GM12878 (cell line): ENCODE measurements around the gene IFIT5. TPM values are rescaled to one million over a fixed set of nuclear protein-coding genes. Genes with fewer than 3 reads are reported as not detected.

Source experiments
- BACH1 ChIP-seq: fragments of 450-650 bp; IDR thresholded peaks from 2 replicates; pipeline ENCODE4 v1.6.1; 2017; ENCODE audit warnings: mild to moderate bottlenecking, borderline replicate concordance
- EGR1 ChIP-seq, 2 experiments: IDR thresholded peaks; 1 replicate in 1 of 2; 2 replicates in 1 of 2; pipeline ENCODE4 v1.6.1; 2011 to 2012; ENCODE audit warnings: low read depth in 2 of 2, low read length in 2 of 2, borderline replicate concordance in 1 of 2, mild to moderate bottlenecking in 1 of 2, moderate library complexity in 1 of 2
- FOXM1 ChIP-seq: IDR thresholded peaks from 2 replicates; pipeline ENCODE4 v1.6.1; 2012; ENCODE audit warnings: low read depth, mild to moderate bottlenecking, inconsistent platforms, low read length, moderate library complexity
- GABPA ChIP-seq: IDR thresholded peaks from 2 replicates; pipeline ENCODE4 v1.6.1; 2014; ENCODE audit warnings: antibody characterized with exemption, low read depth, mild to moderate bottlenecking, inconsistent platforms
- IRF4 ChIP-seq: IDR thresholded peaks from 2 replicates; pipeline ENCODE4 v1.6.1; 2011; ENCODE audit warnings: low read depth, low read length
- MTA3 ChIP-seq: IDR thresholded peaks from 2 replicates; pipeline ENCODE4 v1.6.1; 2012; ENCODE audit warnings: low read length, inconsistent platforms, borderline replicate concordance
- NFYB ChIP-seq: IDR thresholded peaks from 2 replicates; pipeline ENCODE4 v1.6.1; 2011; ENCODE audit warnings: low read depth, mild to moderate bottlenecking, low read length, improper control_type of control experiment, moderate library complexity; ENCODE audit not compliant: insufficient read depth
- NR2F1 ChIP-seq: fragments of 450-650 bp; conservative IDR thresholded peaks from 2 replicates; pipeline ENCODE4 v1.6.1; 2017; ENCODE audit warnings: mild to moderate bottlenecking
- PML ChIP-seq: IDR thresholded peaks from 2 replicates; pipeline ENCODE4 v1.6.1; 2012; ENCODE audit warnings: low read length, inconsistent platforms
- RBBP5 ChIP-seq: fragments of 200-600 bp; sonication (generic); conservative IDR thresholded peaks from 2 replicates; pipeline ENCODE4 v1.6.1; 2016
- RELA ChIP-seq: fragments of 450-650 bp; IDR thresholded peaks from 2 replicates; pipeline ENCODE4 v1.8.0; 2014; ENCODE audit warnings: borderline replicate concordance; ENCODE audit not compliant: partially characterized antibody
- RUNX3 ChIP-seq: IDR thresholded peaks from 2 replicates; pipeline ENCODE4 v1.6.1; 2012; ENCODE audit warnings: low read length, inconsistent platforms
- SP1 ChIP-seq: IDR thresholded peaks from one replicate; pipeline ENCODE4 v1.6.1; 2011; ENCODE audit warnings: low read depth, low read length
- ZNF384 ChIP-seq: IDR thresholded peaks from 2 replicates; pipeline ENCODE4 v1.6.1; 2012; ENCODE audit warnings: low read depth, mild to moderate bottlenecking, low read length, improper control_type of control experiment, borderline replicate concordance
- polyA plus RNA-seq, 11 experiments: library from polyadenylated mRNA; depleted of rRNA in 4 of 11; unstranded in 6 of 11; stranded (reverse) in 5 of 11; fragments of >200 nt; fragmentation: Nextera tagmentation in 4 of 11; fragmentation: Illumina TruSeq in 1 of 11; extraction: Ambion mirVana in 4 of 11; extraction: Trizol in 1 of 11; gene quantifications; 1 replicate in 1 of 11; 2 replicates in 10 of 11; pipeline versions ENCODE4 v1.2.1 to v1.2.3, GENCODE V29; 2011 to 2016; ENCODE audit warnings: inconsistent platforms in 2 of 11, missing spikeins in 2 of 11, low read depth in 1 of 11
- total RNA-seq, 4 experiments: library from RNA; depleted of rRNA in 3 of 4; stranded (reverse); fragments of >200 nt in 3 of 4; fragmentation: Illumina TruSeq in 1 of 4; extraction: Trizol in 1 of 4; gene quantifications; 2 replicates each; pipeline versions ENCODE4 v1.2.1 to v1.2.3, GENCODE V29; 2013 to 2021
- TF ChIP-seq, protein P1 (sequence below): fragments of 450-650 bp; IDR thresholded peaks from 2 replicates; pipeline ENCODE4 v1.6.1; 2016; ENCODE audit warnings: mild to moderate bottlenecking, moderate library complexity, borderline replicate concordance
- TF ChIP-seq, protein P2 (sequence below): fragments of 450-650 bp; IDR thresholded peaks from 2 replicates; pipeline ENCODE4 v1.6.1; 2018; ENCODE audit warnings: mild to moderate bottlenecking, low read depth, moderate library complexity; ENCODE audit not compliant: partially characterized antibody

IFIT5 gene
- total and polyA plus RNA-seq, 10 of the 15 experiments (the other 5 are each of a cell fraction or from before 2014, with no cell fraction given): 5.9 to 17.0 (median 10.4) TPM

DNA sequence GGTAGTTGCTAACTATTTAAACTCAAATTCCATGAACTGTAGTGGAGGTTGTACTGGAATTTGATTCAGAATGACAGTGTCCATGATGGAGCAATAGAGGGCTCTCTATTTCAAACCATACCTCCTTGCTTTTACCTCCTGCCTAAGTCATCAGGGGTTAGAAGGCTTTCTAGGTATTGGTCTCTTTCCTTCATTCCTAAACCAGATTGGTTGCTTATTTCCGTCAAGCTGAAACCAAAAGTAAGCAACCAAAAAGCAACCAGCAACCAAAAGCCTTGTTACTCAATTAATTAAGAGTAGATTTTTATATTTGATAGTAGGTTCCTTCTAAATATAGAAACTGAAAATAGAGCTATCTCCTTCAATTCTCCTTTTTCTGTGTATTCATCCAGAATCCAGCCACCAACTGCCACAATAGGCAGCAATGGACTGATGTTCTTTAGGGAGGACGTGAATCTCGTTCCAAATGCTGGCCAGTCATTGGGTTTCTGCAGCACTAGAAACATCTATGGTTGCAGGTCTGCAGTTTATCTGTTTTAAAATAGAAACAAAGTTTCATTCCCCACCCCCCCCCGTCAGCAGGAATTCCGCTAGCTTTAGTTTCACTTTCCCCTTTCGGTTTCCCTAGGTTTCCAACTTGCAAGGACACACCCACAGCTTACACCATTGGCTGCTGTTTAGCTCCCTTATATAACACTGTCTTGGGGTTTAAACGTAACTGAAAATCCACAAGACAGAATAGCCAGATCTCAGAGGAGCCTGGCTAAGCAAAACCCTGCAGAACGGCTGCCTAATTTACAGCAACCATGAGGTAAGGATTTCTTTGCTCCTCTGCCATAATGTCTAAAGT is 22.2 kb upstream of the IFIT5 start, which contains the start of gene IFIT1 (continued):
- TF ChIP-seq FOXM1 (0 out of 2 replicates have a peak, but pooled peaks have one; percentile 41), EGR1 (IDR thresholded peaks at IDR 0.05; ENCODE audit: borderline replicate concordance in 1 of 2, low read depth in 2 of 2, low read length in 2 of 2) (0 out of 3 replicates have a peak, but pooled peaks of 1 of the 2 experiments have one; percentile 51), MTA3 (0 out of 2 replicates have a peak, but pooled peaks have one; percentile 38), BACH1 (no peak), NFYB (peak; percentile 46; the same call in 1 of the 2 replicates), PML (peak; percentile 67; the same call in 1 of the 2 replicates), RBBP5 (no peak), GABPA (0 out of 2 replicates have a peak, but pooled peaks have one; percentile 7), NR2F1 (no peak), ZNF384 (no peak), RELA (no peak), SP1 (peak; percentile 22), IRF4 (peak; percentile 54; the same call in 1 of the 2 replicates), RUNX3 (peak; percentile 23; the same call in 1 of the 2 replicates)
- TF ChIP-seq, protein P1, sequence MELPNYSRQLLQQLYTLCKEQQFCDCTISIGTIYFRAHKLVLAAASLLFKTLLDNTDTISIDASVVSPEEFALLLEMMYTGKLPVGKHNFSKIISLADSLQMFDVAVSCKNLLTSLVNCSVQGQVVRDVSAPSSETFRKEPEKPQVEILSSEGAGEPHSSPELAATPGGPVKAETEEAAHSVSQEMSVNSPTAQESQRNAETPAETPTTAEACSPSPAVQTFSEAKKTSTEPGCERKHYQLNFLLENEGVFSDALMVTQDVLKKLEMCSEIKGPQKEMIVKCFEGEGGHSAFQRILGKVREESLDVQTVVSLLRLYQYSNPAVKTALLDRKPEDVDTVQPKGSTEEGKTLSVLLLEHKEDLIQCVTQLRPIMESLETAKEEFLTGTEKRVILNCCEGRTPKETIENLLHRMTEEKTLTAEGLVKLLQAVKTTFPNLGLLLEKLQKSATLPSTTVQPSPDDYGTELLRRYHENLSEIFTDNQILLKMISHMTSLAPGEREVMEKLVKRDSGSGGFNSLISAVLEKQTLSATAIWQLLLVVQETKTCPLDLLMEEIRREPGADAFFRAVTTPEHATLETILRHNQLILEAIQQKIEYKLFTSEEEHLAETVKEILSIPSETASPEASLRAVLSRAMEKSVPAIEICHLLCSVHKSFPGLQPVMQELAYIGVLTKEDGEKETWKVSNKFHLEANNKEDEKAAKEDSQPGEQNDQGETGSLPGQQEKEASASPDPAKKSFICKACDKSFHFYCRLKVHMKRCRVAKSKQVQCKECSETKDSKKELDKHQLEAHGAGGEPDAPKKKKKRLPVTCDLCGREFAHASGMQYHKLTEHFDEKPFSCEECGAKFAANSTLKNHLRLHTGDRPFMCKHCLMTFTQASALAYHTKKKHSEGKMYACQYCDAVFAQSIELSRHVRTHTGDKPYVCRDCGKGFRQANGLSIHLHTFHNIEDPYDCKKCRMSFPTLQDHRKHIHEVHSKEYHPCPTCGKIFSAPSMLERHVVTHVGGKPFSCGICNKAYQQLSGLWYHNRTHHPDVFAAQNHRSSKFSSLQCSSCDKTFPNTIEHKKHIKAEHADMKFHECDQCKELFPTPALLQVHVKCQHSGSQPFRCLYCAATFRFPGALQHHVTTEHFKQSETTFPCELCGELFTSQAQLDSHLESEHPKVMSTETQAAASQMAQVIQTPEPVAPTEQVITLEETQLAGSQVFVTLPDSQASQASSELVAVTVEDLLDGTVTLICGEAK: no peak
- TF ChIP-seq, protein P2, sequence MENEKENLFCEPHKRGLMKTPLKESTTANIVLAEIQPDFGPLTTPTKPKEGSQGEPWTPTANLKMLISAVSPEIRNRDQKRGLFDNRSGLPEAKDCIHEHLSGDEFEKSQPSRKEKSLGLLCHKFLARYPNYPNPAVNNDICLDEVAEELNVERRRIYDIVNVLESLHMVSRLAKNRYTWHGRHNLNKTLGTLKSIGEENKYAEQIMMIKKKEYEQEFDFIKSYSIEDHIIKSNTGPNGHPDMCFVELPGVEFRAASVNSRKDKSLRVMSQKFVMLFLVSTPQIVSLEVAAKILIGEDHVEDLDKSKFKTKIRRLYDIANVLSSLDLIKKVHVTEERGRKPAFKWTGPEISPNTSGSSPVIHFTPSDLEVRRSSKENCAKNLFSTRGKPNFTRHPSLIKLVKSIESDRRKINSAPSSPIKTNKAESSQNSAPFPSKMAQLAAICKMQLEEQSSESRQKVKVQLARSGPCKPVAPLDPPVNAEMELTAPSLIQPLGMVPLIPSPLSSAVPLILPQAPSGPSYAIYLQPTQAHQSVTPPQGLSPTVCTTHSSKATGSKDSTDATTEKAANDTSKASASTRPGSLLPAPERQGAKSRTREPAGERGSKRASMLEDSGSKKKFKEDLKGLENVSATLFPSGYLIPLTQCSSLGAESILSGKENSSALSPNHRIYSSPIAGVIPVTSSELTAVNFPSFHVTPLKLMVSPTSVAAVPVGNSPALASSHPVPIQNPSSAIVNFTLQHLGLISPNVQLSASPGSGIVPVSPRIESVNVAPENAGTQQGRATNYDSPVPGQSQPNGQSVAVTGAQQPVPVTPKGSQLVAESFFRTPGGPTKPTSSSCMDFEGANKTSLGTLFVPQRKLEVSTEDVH: no peak
